Effector memory CD4-positive, alpha-beta T cell (primary cell): ENCODE results near the gene APLP2.
"Not testable (repeated sequence)": the region's sequence is repeated elsewhere in the genome, so short reads cannot be mapped to it uniquely, and the experiment has no call there.

Experiments
- DNase-seq, 3 donors: peaks; one replicate each; pipeline ENCODE4 v3.0.0-alpha.2; 2020
- H3K27ac ChIP-seq: 2 replicates; pipeline ENCODE4 v1.7.0; 2013; ENCODE audit warnings: mild to moderate bottlenecking, low read length, moderate library complexity; ENCODE audit not compliant: insufficient read depth, poor library complexity, severe bottlenecking
- H3K27me3 ChIP-seq: replicated peaks from 2 replicates; pipeline ENCODE4 v1.7.0; 2013; ENCODE audit warnings: mild to moderate bottlenecking, low read length; ENCODE audit not compliant: insufficient read depth, control insufficient read depth, poor library complexity, severe bottlenecking
- H3K36me3 ChIP-seq: 2 replicates; pipeline ENCODE4 v1.7.0; 2013; ENCODE audit warnings: mild to moderate bottlenecking, low read length, moderate library complexity; ENCODE audit not compliant: control insufficient read depth, insufficient read depth
- H3K4me1 ChIP-seq: 2 replicates; pipeline ENCODE4 v1.7.0; 2013; ENCODE audit warnings: low read length, mild to moderate bottlenecking; ENCODE audit not compliant: control insufficient read depth, insufficient read depth, poor library complexity, severe bottlenecking
- H3K4me3 ChIP-seq: 2 replicates; pipeline ENCODE4 v1.7.0; 2013; ENCODE audit warnings: low read length, low read depth, mild to moderate bottlenecking; ENCODE audit not compliant: insufficient read depth, poor library complexity, severe bottlenecking
- H3K9me3 ChIP-seq: 2 replicates; pipeline ENCODE4 v1.7.0; 2013; ENCODE audit warnings: mild to moderate bottlenecking, low read length, moderate library complexity; ENCODE audit not compliant: control insufficient read depth

APLP2 gene

GRCh38 chr11:130087294-130087926, 17.7 kb downstream of the APLP2 start:
- no peaks in the 10 kb centered on the region for H3K4me1 ChIP-seq
- H3K9me3 ChIP-seq: no peaks in the 10 kb centered on the region
- DNase-seq: no peak
- H3K4me3 ChIP-seq: no peak overlapping the region
- no peaks in the 10 kb centered on the region for H3K36me3 ChIP-seq
- H3K27ac ChIP-seq: no peak overlapping the region
- no peaks in the 10 kb centered on the region for H3K27me3 ChIP-seq

GRCh38 chr11:130088217-130088616, 18.5 kb downstream of the APLP2 start:
- H3K27me3 ChIP-seq: no peaks in the 10 kb centered on the region
- no peaks in the 10 kb centered on the region for H3K4me1 ChIP-seq
- no peak overlapping the region for H3K27ac ChIP-seq
- no peak overlapping the region for H3K4me3 ChIP-seq
- no peak for DNase-seq
- no peaks in the 10 kb centered on the region for H3K9me3 ChIP-seq
- H3K36me3 ChIP-seq: no peaks in the 10 kb centered on the region

- H3K27ac ChIP-seq: no peak overlapping the region
- no peak for DNase-seq
- H3K9me3 ChIP-seq: no peaks in the 10 kb centered on the region
- H3K27me3 ChIP-seq: no peaks in the 10 kb centered on the region
- H3K36me3 ChIP-seq: no peaks in the 10 kb centered on the region
- H3K4me3 ChIP-seq: no peak overlapping the region
- H3K4me1 ChIP-seq: no peaks in the 10 kb centered on the region
These were observed 19.4 kb downstream of the APLP2 start for GRCh38 chr11:130088919-130089673.

- Histone ChIP-seq H3K4me3 (no peak overlapping the region), H3K36me3 (no peaks in the 10 kb centered on the region), H3K27me3 (no peaks in the 10 kb centered on the region), H3K9me3 (no peaks in the 10 kb centered on the region), H3K4me1 (no peaks in the 10 kb centered on the region), H3K27ac (no peak overlapping the region)
- DNase-seq: no peak
These were observed 20.0 kb downstream of the APLP2 start for GRCh38 chr11:130089674-130090073.

- H3K27me3 ChIP-seq, H3K4me1 ChIP-seq, H3K36me3 ChIP-seq, DNase-seq, H3K27ac ChIP-seq, H3K4me3 ChIP-seq, H3K9me3 ChIP-seq: not testable (repeated sequence)
These were observed 20.8 kb downstream of the APLP2 start for GRCh38 chr11:130090517-130090916.

GRCh38 chr11:130091169-130091568, 21.5 kb downstream of the APLP2 start:
- not testable (repeated sequence) for H3K27me3 ChIP-seq, H3K27ac ChIP-seq, H3K4me3 ChIP-seq, DNase-seq, H3K4me1 ChIP-seq, H3K9me3 ChIP-seq, H3K36me3 ChIP-seq

- no peaks in the 10 kb centered on the region for H3K9me3 ChIP-seq
- no peaks in the 10 kb centered on the region for H3K36me3 ChIP-seq
- no peak overlapping the region for H3K27ac ChIP-seq
- DNase-seq: no peak
- H3K4me3 ChIP-seq: no peak overlapping the region
- no peaks in the 10 kb centered on the region for H3K4me1 ChIP-seq
- H3K27me3 ChIP-seq: no peaks in the 10 kb centered on the region
These were observed 23.0 kb downstream of the APLP2 start for GRCh38 chr11:130092661-130093060.

GRCh38 chr11:130094614-130095013, 24.9 kb downstream of the APLP2 start:
- Histone ChIP-seq H3K4me3 (no peak overlapping the region), H3K27ac (no peak overlapping the region)

GRCh38 chr11:130095326-130095725, 25.6 kb downstream of the APLP2 start:
- Histone ChIP-seq H3K4me1 (no peaks in the 10 kb centered on the region), H3K4me3 (no peak overlapping the region)

More at GRCh38 chr11:130094614-130095013, 24.9 kb downstream of the APLP2 start:
- no peaks in the 10 kb centered on the region for H3K36me3 ChIP-seq
- no peak for DNase-seq
- no peaks in the 10 kb centered on the region for H3K27me3 ChIP-seq
- no peaks in the 10 kb centered on the region for H3K4me1 ChIP-seq
- no peaks in the 10 kb centered on the region for H3K9me3 ChIP-seq

GRCh38 chr11:130096042-130096441, 26.3 kb downstream of the APLP2 start:
- H3K27me3 ChIP-seq: no peaks in the 10 kb centered on the region
- H3K9me3 ChIP-seq: no peaks in the 10 kb centered on the region
- no peaks in the 10 kb centered on the region for H3K36me3 ChIP-seq
- no peak for DNase-seq
- no peak overlapping the region for H3K4me3 ChIP-seq
- no peaks in the 10 kb centered on the region for H3K4me1 ChIP-seq
- no peak overlapping the region for H3K27ac ChIP-seq

More at GRCh38 chr11:130095326-130095725, 25.6 kb downstream of the APLP2 start:
- Histone ChIP-seq H3K9me3 (no peaks in the 10 kb centered on the region), H3K27ac (no peak overlapping the region), H3K36me3 (no peaks in the 10 kb centered on the region), H3K27me3 (no peaks in the 10 kb centered on the region)
- DNase-seq: no peak
